Osteoblast (primary cell): ENCODE results near the gene MAD1L1. TPM values are rescaled to one million over a fixed set of nuclear protein-coding genes. Genes with fewer than 3 reads are reported as not detected.

Experiments
- DNase-seq: peaks from one replicate; pipeline ENCODE4 v3.0.0; 2011; ENCODE audit warnings: low spot score, mixed read lengths; ENCODE audit not compliant: insufficient read length; ENCODE audit errors: missing footprints
- H2AFZ ChIP-seq: 2 replicates; pipeline ENCODE4 v1.6.0; 2011; ENCODE audit warnings: mild to moderate bottlenecking, low read length
- H3K27ac ChIP-seq: 2 replicates; pipeline ENCODE4 v1.5.1; 2011; ENCODE audit warnings: mild to moderate bottlenecking, low read depth, low read length, moderate library complexity
- H3K27me3 ChIP-seq: 2 replicates; pipeline ENCODE4 v1.6.0; 2012; ENCODE audit warnings: mild to moderate bottlenecking, control low read depth, inconsistent platforms, low read length, moderate library complexity; ENCODE audit not compliant: insufficient read depth
- H3K36me3 ChIP-seq: 2 replicates; pipeline ENCODE4 v1.5.1; 2011; ENCODE audit warnings: mild to moderate bottlenecking, low read length, control low read depth, moderate library complexity; ENCODE audit not compliant: insufficient read depth
- H3K4me1 ChIP-seq: 2 replicates; pipeline ENCODE4 v1.5.1; 2011; ENCODE audit warnings: mild to moderate bottlenecking, low read length, control low read depth, moderate library complexity; ENCODE audit not compliant: insufficient read depth
- H3K4me2 ChIP-seq: 2 replicates; pipeline ENCODE4 v1.6.0; 2011; ENCODE audit warnings: mild to moderate bottlenecking, low read length; ENCODE audit not compliant: insufficient read depth
- H3K4me3 ChIP-seq: fragments of 200-600 bp; sonication (generic); 3 replicates; pipeline ENCODE4 v1.5.1; 2012; ENCODE audit warnings: mild to moderate bottlenecking, low read length, inconsistent platforms; ENCODE audit not compliant: insufficient read depth
- H3K79me2 ChIP-seq: 2 replicates; pipeline ENCODE4 v1.6.0; 2012; ENCODE audit warnings: mild to moderate bottlenecking, low read length, control low read depth, inconsistent platforms; ENCODE audit not compliant: insufficient read depth
- H3K9me3 ChIP-seq: 2 replicates; pipeline ENCODE4 v1.5.1; 2011; ENCODE audit warnings: low read depth, low read length, control low read depth
- H4K20me1 ChIP-seq: 2 replicates; pipeline ENCODE4 v1.6.0; 2012; ENCODE audit warnings: mild to moderate bottlenecking, low read length, control low read depth; ENCODE audit not compliant: insufficient read depth
- CTCF ChIP-seq: IDR thresholded peaks from 2 replicates; pipeline ENCODE4 v1.5.1; 2011; ENCODE audit warnings: mild to moderate bottlenecking, low read depth, low read length, moderate library complexity; ENCODE audit errors: extremely low read depth
- total RNA-seq: library from RNA; depleted of rRNA; stranded (reverse); fragments of >200 nt; gene quantifications from 2 replicates; pipeline ENCODE4 v1.2.3, GENCODE V29; 2012

MAD1L1 gene
- total RNA-seq, 1 donor = 66.2 TPM

GRCh38 chr7:1993776-1994740 lies 238.7 kb downstream of the MAD1L1 start:
- Histone ChIP-seq H3K4me2 (no peak overlapping the region), H2AFZ (no peak overlapping the region), H3K4me1 (no peaks in the 10 kb centered on the region), H3K9me3 (no peaks in the 10 kb centered on the region), H3K36me3 (no peaks in the 10 kb centered on the region), H4K20me1 (no peaks in the 10 kb centered on the region), H3K27ac (no peak overlapping the region), H3K4me3 (no peak overlapping the region), H3K79me2 (no peaks in the 10 kb centered on the region), H3K27me3 (no peaks in the 10 kb centered on the region)
- TF ChIP-seq CTCF = no peak
- no peak for DNase-seq

- Histone ChIP-seq H3K27me3 (no peaks in the 10 kb centered on the region), H3K27ac (no peak overlapping the region), H3K4me3 (no peak overlapping the region), H3K9me3 (no peaks in the 10 kb centered on the region), H4K20me1 (no peaks in the 10 kb centered on the region), H3K4me1 (no peaks in the 10 kb centered on the region), H3K79me2 (no peaks in the 10 kb centered on the region), H2AFZ (no peak overlapping the region), H3K4me2 (no peak overlapping the region), H3K36me3 (no peaks in the 10 kb centered on the region)
- no peak for TF ChIP-seq CTCF
- DNase-seq = no peak
These were observed 239.6 kb downstream of the MAD1L1 start for GRCh38 chr7:1993031-1993695.

GRCh38 chr7:1992554-1992953 lies 240.2 kb downstream of the MAD1L1 start:
- Histone ChIP-seq H3K36me3 (no peaks in the 10 kb centered on the region), H3K27me3 (no peaks in the 10 kb centered on the region), H3K4me3 (no peak overlapping the region), H3K79me2 (no peaks in the 10 kb centered on the region), H4K20me1 (no peaks in the 10 kb centered on the region), H3K9me3 (no peaks in the 10 kb centered on the region), H3K27ac (no peak overlapping the region), H3K4me1 (no peaks in the 10 kb centered on the region), H3K4me2 (no peak overlapping the region), H2AFZ (no peak overlapping the region)
- no peak for TF ChIP-seq CTCF
- no peak for DNase-seq
